ENCODE data around the gene TNIP2.
A peak's percentile ranks its signal among the peaks of the same experiment; 100 is the strongest.

Gene TNIP2, protein sequence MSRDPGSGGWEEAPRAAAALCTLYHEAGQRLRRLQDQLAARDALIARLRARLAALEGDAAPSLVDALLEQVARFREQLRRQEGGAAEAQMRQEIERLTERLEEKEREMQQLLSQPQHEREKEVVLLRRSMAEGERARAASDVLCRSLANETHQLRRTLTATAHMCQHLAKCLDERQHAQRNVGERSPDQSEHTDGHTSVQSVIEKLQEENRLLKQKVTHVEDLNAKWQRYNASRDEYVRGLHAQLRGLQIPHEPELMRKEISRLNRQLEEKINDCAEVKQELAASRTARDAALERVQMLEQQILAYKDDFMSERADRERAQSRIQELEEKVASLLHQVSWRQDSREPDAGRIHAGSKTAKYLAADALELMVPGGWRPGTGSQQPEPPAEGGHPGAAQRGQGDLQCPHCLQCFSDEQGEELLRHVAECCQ
- 41.2 to 57.7 (median 43.8) reads per million in 4 donors for total RNA-seq

DNA sequence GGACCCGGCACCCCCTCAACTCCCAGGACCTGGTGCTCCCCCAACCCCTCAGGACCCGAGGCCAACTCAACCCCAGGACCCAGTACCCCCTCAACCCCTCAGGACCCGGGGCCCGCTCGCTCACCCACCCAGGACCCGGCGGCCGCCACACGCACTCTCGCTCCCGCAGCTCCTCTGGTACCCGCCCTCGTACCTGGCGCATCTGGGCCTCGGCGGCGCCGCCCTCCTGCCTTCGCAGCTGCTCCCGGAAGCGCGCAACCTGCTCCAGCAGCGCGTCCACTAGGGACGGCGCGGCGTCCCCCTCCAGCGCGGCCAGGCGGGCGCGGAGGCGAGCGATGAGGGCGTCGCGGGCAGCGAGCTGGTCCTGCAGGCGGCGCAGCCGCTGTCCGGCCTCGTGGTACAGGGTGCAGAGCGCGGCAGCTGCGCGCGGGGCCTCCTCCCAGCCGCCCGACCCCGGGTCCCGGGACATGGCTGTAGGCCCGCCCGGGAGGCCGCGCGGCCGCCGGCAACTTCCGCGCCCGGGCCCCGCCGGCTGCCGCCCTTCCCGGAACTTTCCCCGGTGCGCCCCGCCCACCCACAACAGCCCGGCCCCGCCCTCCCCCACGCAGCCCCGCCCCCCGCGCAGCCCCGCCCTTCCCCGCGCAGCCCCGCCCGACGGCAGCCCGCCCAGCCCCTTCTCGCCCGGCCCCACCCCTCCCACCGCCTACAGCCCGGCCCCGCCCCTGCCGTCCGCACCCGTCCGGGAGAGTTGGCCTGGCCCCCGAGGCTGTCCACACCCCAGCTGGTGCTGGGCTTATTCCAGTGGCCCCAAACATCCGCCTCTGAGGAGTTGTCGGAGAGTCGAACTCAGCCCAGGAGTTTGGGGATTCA, at the start of gene TNIP2:
Gene TNIP2 (minus strand): TSS at position 516 of the 870 bp plus-strand sequence. CDS start 47 bp downstream, at position 469.
- peak; percentile 68 to 80 (median 73) for DNase-seq

DNA sequence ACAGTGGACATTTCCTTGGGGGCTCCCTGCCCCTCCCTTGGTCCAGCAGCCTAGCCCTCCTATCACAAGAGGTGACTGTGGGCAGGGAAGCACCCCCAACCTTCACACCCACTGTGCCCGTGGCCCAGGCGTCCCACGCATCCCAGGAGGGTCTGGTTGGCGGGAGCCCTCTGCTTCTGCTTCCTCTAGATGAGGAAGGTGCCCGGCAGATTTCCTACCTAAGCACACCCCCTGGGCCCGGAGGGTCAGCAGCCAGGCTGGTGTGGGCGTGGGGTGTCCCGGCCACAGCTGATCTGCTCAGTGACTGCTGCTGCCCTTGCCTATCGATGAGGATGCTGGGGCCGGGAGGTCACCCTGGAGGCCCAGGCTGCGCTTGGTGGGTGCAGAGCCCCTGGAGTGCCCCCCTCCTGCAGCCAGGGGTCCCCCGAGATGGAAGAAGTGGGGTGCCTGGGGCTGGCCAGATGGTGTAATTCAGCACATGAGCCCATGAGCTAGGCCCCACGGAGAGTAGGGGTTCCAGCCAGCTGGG, 48.9 kb upstream of the TNIP2 start:
- no peak for DNase-seq

DNA sequence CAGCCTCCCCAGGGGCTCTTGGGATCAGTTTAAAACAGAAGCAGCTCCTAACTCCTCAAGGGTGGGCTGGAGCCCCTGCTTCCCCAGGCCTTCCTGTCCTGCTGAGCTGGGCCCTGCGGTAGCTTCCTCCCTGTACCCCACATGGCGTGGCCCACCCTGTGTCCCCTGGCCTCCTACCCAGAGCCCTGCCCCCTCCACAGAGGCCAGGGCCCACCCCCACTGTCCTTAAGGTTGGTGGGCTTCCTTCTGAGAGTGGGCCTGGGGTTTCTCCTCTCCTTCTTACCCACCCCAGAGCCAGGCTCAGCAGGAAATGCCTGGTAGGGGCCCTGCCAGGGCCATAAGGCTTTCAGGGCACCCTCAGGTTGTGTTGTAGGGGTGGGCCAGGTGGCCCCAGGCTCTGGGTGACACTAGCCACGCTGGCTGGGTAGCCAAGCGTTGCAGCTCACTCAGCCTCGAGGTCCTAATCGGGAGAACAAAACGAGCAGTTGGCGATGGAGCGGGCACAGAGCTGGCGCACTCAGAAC, 48.4 kb upstream of the TNIP2 start:
- no peak for DNase-seq

DNA sequence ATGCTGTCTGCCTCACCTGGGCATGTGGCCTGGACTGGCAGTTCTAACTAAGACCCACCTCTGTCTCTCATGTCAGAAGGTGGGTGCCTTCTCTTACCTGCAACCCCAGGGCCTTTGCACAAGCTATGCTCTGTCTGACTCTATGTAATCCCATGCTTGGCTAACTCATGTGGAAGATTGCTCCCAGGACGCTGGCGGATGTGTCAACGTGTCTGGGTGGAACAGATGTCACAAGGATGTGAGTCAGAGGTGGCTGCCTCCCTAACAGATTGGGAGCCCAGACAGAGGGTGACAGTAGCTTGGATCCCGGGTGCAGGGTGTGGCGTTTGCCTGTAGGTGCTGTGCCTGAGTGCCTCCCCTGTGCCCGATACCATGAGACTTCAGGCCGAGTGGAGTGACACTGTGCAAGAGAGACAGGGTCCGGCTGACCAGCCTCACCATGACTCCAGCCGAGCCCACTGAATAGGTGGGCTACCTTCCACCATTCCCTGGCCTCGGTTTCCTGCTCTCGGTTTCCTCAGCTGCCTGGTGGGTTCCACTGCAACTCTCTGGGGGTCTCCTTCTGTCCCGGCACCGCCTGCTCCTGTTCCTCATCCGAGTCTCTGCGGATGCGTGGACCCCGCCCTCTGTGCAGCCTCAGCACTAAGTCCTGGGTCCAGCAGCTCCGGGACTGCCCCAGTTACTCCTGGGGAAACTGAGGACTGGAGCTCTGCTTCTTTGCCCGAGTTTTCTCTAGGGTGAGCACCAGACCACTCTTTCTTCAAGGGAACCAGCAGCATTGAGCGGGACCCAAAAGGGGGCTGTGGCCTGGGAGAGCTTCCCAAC, 47.7 kb upstream of the TNIP2 start:
- no peak for DNase-seq

DNA sequence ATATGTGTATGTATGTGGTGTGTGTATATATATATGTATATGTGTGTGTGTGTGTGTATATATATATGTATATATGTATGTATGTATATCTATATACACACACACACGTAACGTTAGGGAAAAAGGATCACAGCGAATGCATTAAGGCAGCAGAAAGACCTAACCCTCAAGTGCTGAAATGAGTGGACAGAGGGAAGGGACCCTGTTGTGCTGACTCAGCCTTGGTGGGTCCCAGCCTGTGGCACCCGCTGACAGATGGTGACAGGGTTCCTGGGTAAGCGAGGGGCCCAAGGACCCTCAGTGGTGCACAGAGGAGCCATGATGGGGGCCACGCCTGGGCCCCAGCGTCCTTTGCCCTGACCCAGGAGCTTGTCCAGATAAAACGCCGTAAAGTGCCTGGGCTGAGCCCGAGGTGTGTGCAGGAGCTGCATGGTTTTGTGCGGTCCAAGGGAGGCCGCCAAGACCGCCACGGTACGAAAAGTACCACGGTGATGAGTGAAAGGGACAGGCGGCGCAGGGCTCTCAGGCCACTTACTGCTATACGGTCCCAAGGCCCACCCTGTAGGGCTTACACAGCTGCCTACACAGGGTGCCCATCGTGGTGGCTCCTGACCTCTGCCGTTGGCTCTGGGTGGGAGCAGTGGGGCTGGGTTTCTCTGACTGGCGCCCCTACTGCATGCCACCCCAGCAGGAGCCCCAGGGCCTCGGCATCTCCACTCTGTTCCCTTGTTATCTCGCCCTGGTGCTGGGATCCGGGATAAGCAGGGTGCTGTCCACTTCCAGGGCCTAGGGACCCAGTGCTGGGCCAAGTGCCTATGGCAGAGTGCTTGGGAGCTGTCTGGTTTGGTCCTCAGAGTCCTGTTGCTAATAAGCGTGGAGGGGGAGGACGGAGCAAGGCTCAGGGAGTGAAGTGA, 46.7 kb upstream of the TNIP2 start:
- DNase-seq: no peak

DNA sequence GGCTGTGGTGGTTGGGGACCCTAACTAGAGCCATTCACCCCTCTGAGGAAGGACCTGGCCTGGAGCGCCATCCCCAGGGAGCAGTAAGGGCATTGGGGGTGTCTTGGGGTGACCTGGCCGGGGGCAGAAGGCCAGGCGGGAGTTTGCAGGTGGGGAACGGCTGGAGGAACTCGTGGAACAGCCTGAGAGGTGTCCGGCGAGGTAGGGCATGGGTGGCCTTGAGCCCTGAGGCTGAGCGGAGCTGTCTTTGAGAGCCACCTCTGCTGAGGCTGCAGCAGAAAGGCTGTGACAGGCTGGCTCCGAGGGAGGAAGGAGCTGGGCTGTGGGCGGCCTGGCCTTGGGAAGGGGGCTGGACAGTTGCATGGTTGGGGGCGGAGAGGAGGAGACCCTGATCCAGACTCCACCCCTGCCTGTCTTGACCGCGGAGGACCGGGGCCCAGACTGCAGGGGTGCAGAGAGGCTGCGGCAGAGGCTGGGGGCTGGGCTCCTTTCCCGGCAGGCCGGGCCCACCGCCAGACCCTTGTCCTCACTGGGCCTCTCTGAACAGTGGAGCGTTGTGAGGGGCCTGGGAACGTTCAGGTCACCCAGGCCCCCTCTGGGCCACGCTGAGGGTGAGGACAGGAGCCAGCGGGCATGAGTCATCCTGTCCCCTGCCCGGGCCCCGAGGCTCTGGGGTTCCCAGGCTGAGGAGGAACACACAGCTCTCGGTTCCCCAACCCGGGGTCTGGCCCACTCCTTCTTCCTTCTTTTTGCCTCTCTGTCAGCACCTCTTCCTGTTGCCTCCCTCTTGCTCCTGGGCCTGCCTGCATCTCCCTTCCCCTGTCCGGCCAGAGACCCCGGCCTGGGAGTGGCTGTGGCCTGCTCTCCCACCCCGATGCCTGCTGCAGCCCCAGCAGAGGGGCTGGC, 44.8 kb upstream of the TNIP2 start:
- peak in 1 of 5 donors; percentile 6 for DNase-seq

DNA sequence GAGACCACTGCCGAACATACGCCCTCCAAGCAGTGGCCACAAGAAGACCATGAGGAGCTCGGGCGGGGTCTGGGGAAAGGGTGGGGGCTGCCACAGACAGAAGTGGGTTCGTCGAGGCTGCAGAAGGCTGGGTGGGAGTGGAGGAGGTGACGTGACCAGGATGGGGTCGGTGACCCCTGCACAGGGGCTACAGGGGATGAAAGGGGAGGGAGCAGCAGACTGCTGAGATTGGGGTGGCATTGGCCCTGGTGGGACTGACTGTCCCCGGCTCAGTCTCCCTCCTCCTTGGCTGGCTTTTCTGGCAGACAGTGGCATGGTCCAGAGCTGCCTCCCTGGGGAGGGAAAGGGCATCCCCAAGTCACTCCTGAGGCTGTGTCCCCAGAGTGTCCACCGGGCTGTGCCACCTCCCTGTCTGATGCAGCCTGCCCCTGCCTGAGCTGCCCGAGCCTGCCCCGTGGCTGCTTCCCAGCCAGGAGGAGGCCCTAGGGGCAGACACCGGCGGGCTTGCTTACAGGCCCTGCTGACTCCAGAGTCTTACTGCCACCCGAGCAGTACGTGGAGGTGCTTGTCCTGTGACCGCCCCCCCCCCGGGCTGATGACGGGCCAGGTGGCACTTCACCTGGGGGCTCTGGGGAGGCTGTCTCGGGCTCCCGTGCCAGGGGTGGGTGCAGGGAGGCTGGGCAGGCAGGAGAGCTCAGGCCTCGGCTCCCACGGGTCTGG, 44.0 kb upstream of the TNIP2 start:
- peak in 2 of 5 donors; percentile 6 to 11 for DNase-seq

DNA sequence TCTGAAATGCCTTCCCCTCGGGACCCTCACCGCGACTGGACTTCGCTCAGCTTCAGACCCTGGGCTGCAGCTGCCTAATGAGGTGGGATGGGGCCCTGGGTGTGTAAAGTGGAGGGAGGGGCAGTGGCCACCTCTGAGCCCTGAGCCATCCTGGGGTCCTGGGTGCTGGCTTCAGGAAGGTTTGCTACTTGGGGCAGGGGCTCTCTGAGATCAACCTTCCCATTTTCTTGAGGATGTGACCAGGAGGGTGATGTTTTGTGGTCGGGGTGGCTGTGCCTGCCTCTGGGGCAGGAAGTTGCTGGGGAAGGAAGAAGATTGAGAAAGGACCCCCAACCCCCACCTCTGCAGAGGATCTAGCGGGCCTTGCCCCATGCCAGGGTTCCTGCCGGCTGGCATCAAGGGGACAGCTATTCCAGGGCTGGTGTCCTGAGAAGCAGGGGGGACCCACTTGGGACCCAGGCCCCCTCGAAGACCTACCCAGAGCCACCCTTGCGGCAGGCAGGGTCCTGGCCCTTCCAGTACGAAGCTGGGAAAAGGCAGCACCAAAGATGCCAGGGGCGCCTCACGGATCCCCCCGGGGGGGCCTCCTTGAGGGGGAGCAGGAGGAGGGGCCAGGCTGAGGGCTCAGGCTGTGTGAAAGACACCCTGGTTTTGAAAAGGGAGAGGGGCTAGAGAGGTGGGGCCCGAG, 43.2 kb upstream of the TNIP2 start:
- no peak for DNase-seq

DNA sequence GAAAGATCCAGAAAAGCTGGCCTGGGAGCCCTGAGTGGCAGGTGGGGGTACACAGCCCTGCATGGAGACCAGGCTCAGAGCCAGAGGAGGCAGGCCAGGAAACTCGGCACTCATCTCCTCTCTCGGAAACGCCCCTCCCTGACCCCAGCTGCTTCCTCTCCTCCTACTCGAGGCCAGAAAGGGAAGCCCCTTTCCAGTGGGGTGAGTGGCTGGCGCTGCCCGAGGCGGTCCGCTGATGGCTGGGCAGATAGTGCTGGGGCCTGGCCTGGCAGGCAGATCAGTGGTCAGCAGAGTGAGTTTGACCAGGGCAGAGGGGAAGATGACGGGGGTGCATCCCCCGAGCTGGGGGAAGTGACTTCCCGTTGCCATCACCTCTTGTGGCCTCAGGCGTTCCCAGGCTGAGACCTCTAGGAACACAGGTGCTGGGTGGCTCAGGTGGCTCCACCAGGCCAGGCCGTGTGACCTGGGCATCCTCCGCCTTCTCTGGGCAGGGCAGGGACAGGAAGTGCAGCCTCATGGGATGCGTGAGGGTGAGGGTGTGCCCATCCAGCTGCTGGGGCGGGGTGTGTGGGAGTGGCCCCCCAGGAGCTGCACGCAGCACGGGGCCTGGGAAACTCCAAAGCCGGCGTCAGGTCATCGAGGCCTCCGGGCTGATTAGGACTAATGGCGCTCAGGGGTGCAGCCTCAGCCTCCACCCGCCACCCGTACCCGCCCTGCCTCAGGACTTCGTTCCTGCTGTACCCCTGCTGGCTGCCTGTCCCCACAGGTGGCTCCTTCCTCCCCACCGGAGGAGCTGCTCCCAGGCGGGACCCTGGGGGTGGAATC, 42.5 kb upstream of the TNIP2 start:
- peak in 4 of 5 donors; percentile 31 to 67 (median 35) for DNase-seq

DNA sequence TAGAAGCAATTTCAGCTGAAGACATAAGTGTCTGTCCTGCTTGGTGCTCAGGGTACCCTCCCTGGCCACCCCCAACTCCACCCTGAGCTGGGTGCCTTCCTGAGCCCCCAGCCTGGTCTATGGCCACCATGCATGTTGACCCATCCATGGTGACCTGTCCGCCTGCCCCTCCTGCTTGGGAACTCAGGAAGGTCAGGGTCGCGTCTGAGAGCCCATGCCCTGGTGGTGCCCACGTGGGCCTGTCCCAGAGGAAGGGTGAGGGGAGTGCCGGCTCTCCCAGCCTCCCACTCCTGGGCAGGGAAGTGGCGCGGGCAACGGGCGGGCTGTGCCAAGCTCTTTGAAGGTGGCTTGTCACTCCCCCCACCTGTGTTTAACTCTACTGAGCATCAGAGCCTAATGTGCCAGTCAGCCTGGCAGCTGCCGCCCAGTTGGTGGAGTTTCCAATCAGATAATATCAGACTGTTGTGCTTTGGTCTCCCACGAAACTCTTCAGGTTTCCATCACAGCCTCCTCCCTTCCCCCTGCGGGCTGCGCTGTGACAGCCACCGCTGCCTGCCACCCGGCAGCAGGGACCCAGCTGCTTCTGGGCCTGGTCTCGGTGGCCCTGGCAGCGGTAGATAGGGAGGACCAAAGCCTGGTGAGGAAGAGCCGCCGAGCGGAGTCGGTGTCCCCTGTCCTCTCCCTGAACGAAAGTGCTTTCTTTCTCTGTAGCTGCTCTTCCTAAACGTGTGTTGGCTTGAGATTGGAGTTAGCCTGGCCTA, 41.6 kb upstream of the TNIP2 start:
- peak in 4 of 5 donors; percentile 35 to 75 (median 46) for DNase-seq

DNA sequence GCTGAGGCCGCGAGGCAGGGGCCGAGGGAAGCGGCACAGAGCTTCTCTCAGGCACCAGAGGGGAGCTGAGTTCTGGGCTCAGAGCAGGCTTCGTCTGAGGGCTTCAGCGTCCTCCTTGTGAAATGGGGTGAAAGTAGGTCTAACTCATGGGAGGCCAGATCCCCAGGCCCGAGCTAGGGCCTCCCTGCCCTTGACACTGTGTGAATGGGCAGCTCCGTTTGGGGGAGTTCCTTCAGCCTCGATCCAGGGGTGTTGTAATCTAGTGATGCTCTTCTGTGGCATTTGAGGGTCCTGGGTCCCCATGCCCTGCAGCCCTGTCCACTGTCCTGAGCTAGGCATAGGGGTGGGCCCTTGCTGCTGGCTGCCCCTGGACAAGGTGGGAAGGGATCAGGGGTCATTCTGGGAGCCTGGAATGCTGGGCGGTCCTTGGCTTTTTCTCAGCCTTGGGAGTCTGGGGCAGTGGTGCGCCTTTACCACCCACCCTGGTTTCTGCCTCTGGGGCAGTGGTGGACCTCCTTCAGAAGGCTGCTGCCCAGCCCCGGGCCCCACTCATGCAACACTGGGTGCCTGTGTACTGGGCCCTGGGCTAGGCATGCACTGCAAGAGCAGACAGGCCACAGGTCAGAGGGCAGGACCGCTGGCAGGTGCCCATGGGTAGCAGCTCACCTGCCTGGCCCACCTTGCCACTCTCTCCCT, 40.9 kb upstream of the TNIP2 start:
- peak in 1 of 5 donors; percentile 11 for DNase-seq

DNA sequence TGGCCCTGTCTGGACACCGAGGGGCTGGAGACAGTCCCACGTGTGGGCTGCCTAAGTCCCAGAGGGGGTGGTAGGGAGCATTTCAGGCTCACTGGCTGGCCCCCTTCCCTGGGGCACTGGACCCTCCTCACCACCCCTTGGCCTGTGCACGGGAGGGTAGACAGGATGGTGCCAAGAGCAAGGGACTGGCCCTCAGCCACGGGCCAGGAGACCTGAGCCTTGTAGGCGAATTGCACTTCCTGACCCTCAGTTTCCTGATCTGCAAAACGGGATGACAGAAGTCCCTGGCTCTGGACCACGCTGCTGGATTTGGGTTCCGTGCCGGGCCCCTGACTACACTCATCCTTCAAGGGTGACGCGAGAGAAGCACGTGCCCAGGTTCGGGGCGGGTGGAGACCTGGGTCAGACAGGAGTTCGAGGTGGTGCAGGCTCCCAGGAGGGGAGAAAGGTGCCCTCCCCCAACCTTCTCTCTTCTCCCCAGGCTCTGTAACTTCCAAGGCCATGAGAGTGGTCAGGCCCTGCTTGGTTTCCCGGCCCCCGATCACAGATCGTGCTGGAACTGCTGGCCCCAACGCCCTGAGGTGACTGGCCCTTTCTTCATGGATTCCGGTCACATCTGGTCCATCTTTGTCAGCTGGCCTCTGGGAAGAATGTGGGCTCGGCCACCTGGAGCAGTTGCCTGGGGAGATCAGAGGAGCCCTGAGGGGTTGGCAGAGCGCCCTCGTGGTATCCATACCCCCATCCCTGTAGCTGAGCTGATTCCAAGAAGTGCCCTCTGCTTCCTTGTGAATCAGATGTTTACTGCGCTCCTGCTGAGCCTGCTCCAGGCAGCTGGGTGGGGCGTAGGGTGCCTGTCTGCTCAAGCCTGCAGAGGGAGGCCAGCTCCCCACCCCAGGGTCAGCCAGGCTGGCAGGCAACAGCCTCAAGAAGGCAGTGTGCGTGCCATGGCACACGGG, 40.0 kb upstream of the TNIP2 start:
- DNase-seq: peak in 1 of 5 donors; percentile 11

DNA sequence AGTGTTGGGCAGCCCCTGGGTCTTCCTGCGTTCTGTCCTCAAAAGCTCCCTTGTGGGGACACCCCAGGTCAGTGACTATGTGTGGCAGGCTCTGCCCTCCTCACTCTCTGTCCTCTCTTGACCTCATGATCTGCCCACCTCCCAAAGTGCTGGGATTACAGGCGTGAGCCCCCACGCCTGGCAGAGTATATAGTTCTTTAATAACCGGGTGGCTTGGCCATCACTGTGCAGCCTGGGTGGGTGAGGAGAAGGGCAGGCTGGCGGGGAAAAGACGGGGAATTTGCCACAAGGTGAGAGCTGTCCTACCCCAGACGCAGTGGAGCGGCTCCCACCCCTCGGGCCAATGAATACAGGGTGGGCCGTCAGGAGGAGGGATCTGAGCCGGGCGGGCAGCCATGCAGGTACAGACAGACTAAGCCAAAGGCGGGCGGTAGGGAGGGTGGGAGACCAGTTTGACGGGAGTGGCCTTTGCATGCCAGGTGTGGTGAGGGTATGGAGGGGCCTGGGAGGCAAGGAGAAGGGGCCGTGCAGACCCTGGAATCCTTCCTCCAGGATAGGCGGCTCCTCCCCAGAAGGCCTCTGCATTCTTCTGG, 39.3 kb upstream of the TNIP2 start:
- DNase-seq: no peak

DNA sequence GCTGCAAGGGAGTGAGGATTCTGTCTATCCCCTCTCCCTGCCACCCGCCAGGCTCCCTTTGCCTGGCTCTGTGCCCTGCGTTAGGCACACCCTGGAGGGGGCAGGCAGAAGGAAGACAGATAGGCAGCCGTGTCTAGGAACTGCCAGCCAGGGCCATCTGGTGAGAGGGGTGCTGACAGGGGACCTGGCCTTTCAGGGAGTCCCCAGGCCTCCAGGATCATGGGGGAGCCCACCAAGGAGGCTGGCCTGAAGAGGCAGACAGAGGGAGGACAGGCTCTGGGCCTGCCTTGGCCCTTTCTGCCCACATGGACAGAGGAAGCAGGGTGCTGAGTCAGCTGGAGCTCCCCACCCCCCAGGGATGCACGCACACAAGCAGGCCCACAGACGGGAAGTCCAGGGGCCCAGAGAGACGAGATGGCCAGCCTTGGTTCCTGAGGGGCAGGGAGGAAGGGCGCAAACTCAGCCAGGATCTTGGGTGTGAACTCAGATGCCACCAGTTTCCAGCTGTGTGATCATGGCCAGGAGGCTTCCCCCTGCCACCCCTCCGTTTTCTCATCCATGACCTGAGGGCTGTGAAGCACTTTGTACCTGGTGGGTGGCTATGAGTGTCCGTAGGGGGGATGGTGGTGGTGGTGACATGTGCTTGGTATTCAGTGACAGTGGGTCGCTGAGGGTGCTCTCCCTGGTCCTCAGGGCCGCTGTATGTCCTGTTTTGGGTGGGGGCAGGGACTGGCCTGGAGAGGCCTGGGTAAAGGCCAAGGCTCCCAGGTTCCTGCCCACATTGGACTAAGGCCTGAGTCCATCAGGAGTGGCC, 38.6 kb upstream of the TNIP2 start:
- no peak for DNase-seq
